22Rv1 (cell line): ENCODE measurements around the gene CCK.

Experiments used
- CTCF ChIP-seq: fragments of 450-650 bp; IDR thresholded peaks from 2 replicates; pipeline ENCODE4 v1.5.1; 2017; ENCODE audit warnings: mild to moderate bottlenecking
- ZFX ChIP-seq: fragments of 450-650 bp; IDR thresholded peaks from 2 replicates; pipeline ENCODE4 v1.6.1; 2017; ENCODE audit warnings: antibody characterized with exemption, borderline replicate concordance

- TF ChIP-seq CTCF (no peak), ZFX (no peak)
Observed at GRCh38 chr3:42254566-42254965, 11.4 kb downstream of the CCK start.
